SH-SY5Y (cell line): ENCODE measurements around the gene AEBP2.

Source experiments
- GATA2 ChIP-seq: IDR thresholded peaks from 2 replicates; pipeline ENCODE4 v1.6.1; 2011; ENCODE audit warnings: mild to moderate bottlenecking, low read depth, low read length
- GATA3 ChIP-seq: IDR thresholded peaks from 2 replicates; pipeline ENCODE4 v1.6.1; 2011; ENCODE audit warnings: low read depth, mild to moderate bottlenecking, low read length, moderate library complexity

DNA sequence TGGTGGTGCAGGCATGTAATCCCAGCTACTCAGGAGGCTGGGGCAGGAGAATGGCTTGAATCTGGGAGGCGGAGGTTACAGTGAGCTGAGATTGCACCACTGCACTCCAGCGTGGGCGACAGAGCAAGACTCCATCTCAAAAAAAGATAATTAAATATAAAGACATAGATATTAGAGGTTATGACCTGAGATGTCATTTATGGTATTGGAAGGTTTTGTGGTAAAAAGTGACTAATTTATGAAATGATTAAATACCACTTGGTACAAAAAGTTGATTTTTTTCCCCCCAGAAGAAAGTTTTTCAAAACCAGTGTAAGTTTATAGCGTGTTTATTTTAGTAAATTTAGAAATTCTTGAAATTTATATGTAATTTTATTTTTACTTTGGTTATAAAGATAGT is 4.3 kb downstream of the AEBP2 start:
- TF ChIP-seq GATA2 (no peak), GATA3 (no peak)
